ENCODE data around the gene PEX6.

The PEX6 gene

DNA sequence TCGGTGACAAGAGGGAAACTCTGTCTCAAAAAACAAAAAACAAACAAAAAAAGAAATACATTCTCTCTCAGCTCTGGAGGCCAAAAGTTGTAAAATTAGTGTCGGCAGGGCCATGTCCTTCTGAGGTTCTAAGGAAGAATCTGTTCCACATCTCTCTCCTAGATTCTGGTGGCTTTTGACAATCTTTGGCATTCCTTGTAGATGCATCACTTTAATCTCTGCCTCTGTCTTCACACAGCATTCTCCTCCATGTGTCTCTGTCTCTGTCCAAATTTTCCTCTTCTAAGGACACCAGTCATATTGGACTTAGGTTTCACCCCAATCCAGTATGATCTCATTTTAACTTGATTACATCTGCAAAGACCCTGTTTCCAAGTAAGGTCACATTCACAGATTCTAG, 14.5 kb upstream of the PEX6 start:
- no peak for DNase-seq

DNA sequence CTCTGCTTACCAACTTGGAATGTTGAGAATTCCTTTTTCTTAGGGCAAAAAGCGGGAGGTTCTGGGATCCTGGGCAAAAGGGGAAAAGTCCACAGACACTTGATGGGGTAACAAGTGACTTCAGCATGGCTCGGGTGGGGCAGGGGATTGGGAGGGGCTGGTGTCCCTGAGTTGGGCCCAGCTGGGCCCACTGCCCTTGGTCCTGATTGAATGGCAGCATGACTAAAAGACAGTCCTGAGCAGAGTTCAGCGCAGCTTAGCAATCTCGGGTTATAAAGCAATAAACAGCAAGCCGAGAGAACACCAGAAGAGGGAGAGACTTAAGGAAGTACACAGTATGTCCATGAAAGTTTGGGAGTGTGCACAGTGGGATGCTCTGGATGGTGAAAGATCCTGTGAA, 10.9 kb upstream of the PEX6 start:
- DNase-seq: no peak

DNA sequence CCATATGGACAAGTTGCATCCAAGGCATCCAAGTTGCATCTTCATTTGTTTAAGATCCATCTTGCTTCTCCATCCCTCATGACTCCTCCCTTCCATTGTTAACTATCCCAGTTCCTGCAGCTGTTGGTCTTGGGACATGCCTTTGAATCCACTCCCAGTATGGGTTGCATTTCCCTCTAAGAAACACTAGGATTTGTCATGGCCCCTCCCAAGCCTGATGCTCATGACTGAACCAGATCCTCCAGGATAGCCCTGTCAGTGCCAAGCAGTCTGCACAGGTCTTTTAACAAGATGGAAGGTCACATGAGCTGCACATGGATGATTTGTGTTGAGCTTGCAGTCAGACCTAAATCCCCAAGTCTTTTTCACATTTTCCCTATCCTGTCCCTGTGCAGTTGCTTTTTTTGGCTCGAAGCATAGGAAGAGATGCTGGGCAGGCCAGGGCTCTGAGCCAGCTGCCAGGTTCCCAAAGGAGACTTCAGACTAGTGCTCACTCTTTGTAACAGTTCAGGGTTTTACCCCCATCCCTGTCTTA, 9.6 kb upstream of the PEX6 start:
- no peak for DNase-seq

DNA sequence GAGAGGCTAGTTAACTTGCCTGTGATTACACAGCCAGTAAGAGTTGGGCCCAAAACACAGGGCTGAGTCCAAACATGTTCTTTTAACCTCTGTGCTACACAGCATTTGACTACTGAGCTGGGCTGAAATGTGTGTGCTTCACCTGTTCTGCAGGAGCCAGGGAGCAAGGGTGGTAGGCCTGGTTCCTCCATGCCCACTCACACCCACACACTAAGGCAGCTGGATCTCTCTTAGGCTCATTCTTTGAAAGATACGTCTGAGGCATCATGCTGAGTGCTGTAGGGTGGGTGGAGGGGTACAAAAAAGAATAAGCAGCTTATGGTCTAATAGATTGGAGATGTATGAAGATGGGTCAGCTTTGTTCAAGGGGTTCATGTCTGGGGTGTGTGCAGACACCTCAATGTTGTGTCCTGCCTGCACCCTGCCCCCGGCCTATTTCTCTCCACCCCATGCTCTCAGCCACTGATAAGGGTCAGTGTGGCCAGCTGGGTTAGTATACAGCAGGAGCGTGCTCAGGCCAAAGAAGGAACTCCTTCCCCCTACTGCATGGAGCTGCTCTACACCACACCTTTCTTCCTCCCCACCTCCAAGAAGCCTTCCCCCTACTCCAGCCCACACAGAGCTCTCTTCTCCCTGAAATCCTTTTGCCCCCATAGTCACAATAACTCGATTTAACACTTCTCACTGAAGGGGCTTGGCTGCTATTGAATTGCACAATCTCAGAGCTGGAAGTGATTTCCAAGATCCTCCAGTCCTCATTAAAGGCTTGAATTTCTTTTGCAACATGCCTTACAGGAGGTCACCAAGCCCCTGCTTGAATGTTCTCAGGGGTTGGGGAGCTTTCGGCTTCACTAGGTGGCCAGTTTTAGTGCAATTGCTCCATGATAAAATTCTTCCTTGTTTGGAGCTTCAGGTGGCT, 8.8 kb upstream of the PEX6 start:
- no peak for DNase-seq

DNA sequence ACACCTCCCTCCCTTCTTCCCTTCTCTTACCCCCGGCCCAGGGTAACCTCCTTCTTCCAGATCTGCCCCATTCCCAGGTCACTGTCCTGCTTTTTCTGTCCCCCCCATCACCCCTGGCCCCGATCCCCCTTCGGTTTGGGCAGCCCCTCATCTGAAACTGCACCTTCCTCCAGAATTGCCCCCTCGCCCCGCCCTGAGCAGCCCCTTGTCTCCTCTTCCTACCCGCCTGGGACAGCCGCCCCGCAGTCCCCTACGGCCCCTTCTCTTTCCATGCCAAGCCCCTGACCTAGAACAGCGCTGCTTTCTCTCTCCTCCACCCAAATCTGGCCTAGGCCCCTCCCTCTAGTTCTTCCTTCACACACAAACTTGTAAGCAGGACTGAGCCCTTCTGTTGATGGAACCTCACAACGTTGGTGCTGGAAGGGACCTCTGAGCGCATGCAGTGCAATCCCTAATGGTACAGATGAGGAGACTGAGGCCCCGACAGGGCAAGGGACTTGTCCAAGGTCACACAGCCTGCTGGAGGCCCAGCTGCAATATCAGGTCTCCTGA, 6.0 kb upstream of the PEX6 start:
- DNase-seq: no peak

DNA sequence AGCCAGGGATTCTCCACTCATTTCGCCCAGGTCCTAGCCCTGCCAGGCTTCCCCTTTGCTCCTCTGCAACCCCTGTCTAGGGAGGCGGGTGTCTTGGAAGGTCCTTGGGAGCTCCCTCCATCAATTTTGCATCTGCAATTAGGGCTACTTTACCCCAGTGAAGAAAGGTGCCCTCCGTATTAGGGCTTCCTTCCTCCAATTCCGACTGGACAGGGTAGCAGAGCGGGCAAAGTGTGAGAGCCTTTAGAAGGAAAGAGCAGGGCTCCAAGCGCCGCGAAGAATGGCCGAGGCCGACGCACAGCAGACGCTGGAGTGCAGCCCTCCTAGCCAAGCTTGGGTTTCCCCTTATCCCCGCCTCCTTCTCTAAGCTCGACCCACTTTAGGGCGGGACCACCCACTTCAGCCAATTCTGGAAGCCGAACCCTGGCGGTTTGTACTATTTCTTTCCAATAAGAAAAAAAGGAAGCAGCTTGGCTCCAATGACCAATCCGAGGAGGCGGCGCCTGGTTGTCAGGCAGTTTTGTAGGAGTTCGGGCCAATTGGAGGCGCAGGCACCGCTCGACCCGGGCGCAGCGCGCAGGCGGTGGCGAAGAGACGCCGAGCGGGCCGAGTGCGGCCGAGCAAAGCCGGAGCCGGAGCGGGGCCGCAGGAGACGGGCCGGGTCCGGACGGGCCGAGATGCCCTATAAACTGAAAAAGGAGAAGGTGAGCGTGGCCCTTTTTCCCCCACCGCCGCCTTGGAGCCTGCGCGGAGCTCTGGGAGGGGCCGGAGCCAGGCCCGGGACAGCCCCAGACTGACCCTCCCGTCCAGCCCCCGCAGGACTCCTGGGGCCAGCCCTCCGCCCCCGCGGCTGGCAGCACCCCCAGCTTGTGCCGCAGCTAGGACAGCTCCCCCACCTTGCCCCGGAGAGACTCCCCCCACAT, 5.3 kb upstream of the PEX6 start, which contains the start of gene PPP2R5D:
TSS of gene PPP2R5D (plus strand) at position 570 of the 923 bp plus-strand sequence. CDS start at position 678, 108 bp downstream.
- peak; percentile 99 for DNase-seq

DNA sequence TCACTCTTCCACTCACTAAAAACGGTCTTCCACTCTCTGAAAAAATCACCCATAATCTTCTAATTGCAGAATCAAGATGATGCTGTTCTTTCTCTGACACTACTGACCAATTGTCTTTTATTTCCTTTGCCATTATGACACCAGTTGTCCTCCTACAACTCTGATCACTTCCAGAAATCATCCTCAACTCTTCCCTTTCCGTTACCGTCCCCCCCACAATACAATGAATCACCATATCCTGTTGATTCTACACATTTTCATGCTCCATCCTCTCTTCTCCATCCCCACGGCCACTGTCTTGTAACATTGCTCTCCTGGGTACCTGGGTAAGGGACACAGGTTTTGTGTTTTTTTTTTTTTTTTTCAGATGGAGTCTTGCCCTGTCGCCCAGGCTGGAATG, 2.9 kb upstream of the PEX6 start:
- DNase-seq: no peak

DNA sequence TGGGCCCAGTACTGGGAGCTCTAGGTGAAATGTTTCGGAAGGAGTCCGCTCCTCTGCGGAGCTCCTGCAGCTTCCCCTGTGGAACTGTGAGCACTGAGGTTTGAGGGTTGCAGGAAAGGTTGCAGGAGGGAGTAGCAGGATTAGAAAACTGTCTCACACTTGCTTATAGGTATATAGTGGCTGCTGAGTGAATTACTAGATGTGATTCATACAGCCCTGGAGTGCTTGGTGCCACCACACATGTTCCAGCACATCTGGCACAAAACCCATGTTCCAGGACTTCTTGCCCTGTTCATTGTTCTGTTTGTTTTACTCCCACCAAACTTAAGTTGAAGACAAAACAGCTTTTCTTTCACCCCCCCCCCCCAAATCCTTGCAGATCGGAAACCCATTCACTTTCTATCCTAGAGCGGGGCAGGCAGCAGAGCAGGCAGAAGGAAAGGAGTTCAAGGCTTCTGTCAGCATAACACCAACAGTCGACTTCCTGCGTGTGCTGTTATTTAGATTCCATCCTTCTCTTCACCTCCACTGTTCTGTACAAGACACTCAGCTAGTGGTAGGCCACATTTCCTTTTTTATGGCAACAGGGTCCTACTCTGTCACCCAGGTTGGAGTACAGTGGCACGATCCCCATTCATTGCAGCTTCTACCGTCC, 669 bp upstream of the PEX6 start:
- DNase-seq: no peak

DNA sequence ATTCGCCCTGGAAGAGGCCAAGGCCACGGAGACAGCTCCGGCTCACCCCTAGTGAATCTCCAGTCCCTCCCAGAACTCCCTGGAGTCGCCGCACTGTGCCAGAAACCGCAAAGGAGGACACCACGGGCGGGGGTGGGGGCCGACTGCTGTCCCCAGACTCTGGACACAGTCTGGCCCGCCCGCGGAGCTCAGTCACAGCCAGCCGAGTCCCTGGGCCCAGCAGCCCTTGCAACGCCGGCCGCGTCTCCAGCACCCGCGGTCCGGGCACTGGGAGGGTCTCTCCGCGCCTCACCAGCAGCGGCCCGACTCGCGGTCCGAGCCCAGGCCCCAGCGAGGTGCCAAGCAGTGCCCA, 518 bp downstream of the PEX6 start:
- no peak for DNase-seq

DNA sequence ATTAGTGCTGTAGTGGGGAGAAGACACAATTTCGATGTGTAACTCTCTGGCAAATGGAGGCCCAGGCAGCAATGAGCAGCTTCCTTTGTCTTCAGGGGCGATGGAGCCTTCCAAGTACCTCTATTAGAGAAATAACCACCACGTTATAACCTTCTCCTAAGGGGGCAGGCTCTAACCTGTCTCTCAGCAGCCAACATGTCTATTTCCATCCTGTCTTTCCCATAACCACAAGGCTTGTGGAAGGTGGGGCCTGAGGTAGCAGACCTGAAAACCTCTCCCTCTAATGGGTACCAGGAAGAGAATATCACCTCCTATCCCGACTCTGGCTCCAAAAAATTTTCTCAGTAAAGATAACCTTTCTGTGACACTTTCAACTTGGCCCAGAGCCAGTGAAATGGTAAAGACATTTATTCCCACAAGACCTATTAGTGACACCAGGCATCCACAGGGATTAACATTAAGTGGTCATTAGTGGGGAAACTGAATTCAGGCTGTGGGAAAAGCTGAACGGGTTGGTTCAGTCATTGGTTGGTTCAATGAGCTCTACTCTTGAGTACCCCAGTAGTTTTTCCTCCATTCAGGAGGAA, 4.0 kb downstream of the PEX6 start:
- DNase-seq: no peak

DNA sequence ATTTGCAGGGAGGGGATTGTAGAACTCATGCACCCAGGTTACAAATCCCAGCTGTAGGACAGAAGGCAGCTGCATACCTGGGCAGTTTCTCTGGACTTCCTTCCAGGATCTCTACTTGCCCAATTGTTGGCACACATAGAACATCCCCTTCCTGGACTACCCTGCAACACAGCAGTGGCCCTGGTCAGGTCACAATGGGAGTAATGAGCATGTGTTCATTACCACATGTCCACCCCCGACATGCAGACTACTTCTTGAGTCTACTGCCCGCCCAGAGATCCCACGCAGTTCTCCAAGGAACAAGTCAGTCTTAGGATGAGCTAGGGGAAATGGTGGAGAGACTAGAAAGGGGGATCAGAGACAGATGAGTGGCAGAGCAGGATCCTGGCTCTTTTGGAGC, 5.1 kb downstream of the PEX6 start:
- no peak for DNase-seq

DNA sequence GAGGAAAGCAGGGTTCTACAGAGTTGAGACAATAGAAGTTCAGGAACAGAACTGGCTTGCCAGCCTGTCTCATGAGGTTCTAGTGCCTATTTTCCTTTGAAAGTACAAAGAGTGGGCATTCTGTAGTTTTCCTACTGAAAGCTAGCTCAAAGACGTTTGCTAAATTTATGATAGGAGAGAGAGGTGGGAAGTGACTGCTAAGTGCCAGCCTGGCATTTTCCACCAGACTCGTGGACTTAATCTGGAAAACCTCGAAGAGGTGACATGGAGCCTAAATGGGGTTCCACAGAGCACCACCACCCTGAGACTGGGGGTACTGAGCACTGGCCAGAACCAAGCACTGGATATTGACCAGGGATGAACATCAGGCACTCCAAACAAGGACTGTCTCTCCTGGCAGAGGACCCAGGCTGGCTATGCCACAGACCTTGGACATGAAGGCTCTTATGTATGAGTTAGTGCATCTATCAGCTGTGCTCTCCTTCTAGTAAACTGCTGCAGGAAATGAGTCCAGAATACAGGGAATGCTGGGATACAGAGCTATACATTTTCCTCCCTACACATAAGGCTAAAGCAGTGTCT, 7.1 kb downstream of the PEX6 start:
- no peak for DNase-seq

DNA sequence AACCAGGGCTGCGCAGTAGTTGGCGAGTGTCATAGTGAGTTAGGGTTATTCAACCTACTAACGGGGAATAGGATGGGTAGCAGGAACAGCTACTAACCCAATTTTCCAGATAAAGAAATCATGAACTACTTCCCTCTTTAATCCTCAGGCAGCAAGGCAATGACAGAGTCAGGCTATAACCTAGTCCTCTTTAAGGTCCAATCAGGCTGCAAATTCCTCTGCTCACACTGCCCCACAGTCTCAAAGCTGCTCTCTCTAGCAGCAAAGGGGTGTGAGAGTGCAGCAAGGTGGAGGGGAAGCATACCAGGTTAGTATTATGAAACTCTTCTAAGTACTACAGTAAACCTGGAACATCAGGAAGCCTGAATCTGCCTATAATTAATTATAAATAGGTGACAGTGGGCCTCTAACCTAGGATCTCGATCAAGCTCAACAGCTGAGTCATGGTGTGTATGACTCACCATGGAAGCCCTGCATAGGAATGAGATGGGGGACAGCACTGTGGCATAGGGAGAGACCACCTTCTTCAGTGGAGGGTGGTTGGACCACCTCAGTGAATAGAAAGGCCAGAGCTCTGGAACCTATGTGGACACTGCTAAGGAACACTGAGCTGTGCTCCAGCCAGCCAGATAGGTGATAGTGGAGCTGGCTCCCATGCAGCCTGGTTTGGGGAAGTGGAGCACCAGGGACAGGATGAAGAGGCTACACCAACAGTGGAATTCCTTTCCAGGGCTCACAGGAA, 7.9 kb downstream of the PEX6 start:
- no peak for DNase-seq

DNA sequence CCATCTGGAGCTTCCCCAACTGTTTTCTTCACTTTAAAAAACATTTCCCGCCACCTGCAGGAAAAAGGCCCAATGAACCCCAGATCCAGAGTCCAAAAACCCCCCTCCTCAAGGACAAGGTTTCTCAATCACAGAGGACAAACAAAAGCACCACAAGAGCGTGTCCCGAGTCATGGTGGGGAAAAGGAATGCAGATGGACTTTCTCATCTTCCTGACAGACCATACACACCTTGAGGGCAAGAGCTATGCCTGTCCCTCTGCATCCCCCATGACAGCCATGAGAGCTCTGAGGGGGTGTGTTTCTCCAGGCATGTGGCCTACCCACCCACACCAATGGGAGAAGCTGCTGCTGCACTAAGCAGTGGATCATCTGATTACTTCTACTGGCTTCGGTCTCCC, 9.0 kb downstream of the PEX6 start:
- no peak for DNase-seq

DNA sequence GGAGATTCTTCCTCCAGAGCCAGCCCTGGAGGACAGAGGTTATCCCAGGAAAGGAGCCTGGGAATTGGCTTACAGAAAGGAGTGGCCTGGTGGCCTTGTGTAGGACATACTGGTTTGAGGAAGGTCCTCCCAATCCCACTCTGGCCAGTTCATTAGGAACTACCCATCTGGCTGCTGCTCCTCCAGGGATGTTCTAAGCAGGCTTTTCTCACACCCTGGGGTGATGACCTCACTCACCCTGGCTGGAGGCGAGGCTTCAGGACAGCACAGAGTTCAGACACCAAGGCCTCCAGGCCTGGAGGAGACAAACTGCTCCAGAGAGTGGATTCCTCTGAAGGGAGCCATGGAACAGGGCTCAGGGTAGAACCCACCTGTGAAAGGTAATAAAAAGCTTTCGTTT, 9.6 kb downstream of the PEX6 start:
- DNase-seq: no peak

DNA sequence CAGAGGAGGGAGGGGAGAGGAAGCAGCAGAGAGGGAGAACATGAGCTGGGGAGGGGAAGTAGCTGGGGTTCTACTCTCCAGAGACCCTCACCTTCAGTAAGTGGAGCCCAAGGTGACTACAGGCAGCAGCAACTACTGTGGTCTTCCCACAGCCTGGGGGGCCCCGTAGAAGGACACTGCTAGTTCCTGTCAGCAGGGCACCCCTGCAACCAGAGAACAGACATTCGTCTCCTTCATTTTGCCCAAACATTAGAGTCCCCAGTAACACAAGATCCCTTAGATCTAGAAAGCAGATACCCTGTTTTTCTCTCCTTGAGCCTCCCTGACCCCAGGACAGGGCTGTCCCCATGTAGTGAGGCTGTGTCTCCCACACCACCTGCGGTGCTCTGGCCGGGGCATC, 10.2 kb downstream of the PEX6 start:
- DNase-seq: no peak

DNA sequence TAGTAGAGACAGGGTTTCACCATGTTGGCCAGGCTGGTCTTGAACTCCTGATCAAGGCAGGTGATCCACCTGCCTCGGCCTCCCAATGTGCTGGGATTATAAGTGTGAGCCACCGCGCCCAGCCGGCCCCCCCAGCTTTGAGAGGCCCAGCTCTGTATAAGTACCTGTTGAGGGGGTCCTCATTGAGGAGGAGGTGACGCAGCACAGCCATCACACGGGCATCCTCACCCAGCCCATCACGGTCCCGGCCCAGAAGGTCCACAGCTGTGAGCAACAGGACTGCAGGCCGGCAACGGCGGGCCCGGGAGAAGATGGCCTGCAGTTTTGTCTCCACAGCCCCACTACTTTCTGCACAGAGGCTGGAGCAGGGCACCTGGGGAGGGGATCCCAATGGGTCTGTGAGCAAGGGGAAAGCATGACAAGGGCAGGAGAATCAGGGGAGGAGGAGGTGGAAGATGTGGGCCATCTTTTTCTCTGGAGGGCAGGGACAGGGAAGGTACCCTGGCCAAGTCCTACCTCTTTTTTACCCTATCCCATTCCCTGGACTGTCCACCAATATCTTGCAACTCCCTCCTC, 10.8 kb downstream of the PEX6 start:
- no peak for DNase-seq

DNA sequence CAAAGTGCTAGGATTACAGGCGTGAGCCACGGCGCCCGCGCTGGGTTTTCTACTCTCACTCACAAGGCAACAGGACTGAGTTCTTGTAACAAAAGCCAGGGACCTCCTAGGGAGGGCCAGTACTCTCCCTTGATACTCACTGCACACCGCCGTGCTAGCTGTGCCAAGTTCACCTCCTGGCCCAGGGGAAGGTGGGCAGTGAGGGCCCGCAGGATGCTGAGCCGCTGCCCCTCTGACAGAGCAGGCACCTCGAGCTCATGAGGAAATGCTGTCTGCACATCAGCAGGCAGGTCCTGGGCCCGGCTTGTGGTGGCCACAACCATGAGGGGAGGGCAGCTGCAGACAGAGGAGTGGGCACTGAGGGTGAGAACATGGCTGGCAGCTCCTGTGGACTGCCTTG, 11.8 kb downstream of the PEX6 start:
- DNase-seq: no peak

DNA sequence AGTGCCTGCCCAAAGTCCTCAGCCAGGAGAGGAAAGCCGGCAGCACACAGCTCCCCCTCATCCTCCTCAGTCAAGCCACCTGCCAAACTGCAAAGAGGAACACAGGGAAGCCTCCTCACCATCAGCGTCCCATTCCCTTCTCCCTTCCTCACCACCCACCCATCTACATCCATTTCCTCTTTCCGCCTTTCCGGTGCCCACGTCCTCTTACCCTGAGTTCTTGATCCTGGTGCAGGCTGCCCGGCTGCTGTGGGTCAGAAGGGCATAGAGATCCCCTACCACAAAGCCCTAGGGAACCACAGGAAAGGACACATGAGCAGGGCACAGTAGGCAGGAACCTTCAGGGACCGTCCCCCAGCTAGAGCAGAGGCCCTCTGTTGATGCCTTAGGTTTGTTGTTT, 12.4 kb downstream of the PEX6 start:
- DNase-seq: no peak

DNA sequence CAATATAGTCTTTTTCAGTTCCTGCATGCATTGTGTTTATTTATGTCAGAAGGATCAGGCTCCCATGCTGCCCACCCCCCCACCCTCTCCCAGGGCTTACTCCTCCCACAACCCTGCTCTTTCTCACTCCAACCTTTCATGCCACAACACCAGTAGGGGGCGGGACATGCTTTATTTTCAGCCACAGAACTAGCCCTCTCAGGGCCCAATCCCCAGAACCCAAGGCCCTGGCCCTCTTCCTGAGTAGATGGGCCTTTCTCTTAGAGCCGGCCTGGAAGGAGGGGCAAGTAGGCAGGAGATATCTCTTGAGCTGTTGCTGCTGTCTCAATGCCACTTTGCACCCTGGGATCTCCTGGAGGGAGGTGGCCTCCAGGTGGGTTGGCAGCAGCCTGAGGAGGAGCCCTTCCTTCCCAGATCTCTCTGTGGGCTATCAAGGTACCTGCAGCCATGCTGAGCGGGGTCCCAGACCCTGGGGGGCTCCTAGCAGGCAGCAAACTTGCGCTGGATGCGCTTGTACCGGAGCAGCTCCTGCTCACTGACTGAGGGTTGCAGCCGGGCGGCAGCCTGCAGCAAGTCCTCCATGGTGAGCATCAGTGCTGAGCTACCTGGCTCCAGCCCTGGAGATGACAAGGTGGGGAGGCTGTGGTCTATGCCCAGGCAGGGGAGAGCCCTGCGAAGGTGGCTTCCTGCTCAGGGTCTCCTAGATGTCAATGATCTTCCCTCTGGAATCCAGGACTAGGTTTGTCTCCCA, 15.0 kb downstream of the PEX6 start:
- peak; percentile 14 for DNase-seq

Data from NCI-H446 treated with DMSO at 0.1 percent for 48 hours (cell line).